GM18502 (cell line): ENCODE measurements around the gene GSPT1.
"Not testable (repeated sequence)": the region's sequence is repeated elsewhere in the genome, so short reads cannot be mapped to it uniquely, and the experiment has no call there.

Experiments
- ATAC-seq: cut with Tn5 transposase; IDR thresholded peaks from one replicate; pipeline ENCODE4 v1.9.1; 2021; ENCODE audit warnings: mild to moderate bottlenecking; ENCODE audit not compliant: unreplicated experiment, poor library complexity

Gene GSPT1

DNA sequence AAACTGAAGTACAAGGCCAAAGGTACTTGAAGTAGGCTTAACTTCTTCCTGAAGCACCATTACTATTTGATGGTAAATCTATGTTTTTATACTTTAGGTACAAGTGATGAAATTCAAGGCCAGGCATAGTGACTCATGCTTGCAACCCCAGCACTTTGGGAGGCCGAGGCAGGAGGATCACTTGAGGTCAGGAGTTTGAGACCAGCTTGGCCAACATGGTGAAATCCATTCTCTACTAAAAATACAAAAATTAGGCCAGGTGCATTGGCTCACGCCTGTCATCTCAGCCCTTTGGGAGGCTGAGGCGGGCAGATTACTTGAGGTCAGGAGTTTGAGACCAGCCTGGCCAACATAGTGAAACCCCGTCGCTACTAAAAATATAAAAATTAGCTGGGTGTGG is 92.1 kb downstream of the GSPT1 start:
- not testable (repeated sequence) for ATAC-seq

DNA sequence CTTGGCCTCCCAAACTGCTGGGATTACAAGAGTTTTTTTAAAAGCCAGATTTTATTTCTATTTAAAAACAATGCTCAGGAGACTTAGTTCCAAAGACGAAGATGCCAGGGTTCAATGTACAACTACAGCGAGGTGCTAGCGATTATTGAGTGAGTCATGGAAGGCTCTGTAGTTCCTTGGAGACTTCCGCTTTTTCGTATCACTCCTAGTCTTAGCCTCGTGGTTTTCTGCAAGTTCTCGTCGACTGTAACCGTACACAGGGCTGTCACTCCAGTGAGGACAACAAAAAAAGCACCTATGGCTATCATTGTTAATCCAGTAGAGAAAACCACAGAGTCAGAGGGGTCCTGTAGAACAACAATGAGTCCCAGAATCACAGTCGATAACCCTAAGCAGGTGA is 96.0 kb downstream of the GSPT1 start:
- no peak for ATAC-seq

DNA sequence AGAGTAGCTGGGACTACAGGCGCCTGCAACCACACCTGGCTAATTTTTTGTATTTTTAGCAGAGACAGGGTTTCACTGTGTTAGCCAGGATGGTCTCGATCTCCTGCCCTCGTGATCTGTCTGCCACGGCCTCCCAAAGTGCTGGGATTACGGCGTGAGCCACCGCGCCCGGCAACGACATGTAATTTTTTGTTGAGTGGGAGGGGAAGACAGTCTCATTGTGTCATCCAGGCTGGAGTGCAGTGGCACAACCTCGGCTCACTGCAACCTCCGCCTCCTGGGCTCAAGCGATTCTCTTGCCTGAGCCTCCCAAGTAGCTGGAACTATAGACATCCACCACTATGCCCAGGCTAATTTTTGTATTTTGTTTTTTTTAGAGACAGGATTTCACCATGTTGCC is 96.8 kb downstream of the GSPT1 start:
- ATAC-seq: not testable (repeated sequence)
